Neural progenitor cell (in vitro differentiated cells): Measurements from ENCODE around the gene SV2B. TPM values are rescaled to one million over a fixed set of nuclear protein-coding genes. Genes with fewer than 3 reads are reported as not detected.

Source experiments
- DNase-seq: peaks from one replicate; pipeline ENCODE4 v3.0.0-alpha.2; 2016; ENCODE audit warnings: low spot score
- H2AFZ ChIP-seq: fragments of 200-600 bp; sonication (generic); replicated peaks from 2 replicates; pipeline ENCODE4 v1.6.1; 2016; ENCODE audit warnings: antibody characterized with exemption
- H3F3A ChIP-seq: fragments of 200-600 bp; sonication (generic); 2 replicates; pipeline ENCODE4 v1.6.1; 2016; ENCODE audit warnings: antibody characterized with exemption, low read depth
- H3K27ac ChIP-seq: fragments of 200-600 bp; sonication (generic); 2 replicates; pipeline ENCODE4 v1.5.1; 2016; ENCODE audit warnings: mild to moderate bottlenecking
- H3K27me3 ChIP-seq: fragments of 200-600 bp; sonication (generic); 2 replicates; pipeline ENCODE4 v1.6.1; 2016; ENCODE audit warnings: mild to moderate bottlenecking, moderate library complexity
- H3K36me3 ChIP-seq: fragments of 200-600 bp; sonication (generic); 2 replicates; pipeline ENCODE4 v1.5.1; 2016
- H3K4me1 ChIP-seq: fragments of 200-600 bp; sonication (generic); 2 replicates; pipeline ENCODE4 v1.6.1; 2016; ENCODE audit warnings: mixed run types
- H3K4me2 ChIP-seq: fragments of 200-600 bp; sonication (generic); 2 replicates; pipeline ENCODE4 v1.6.1; 2016
- H3K4me3 ChIP-seq: fragments of 200-600 bp; sonication (generic); 2 replicates; pipeline ENCODE4 v1.5.1; 2016
- H3K79me2 ChIP-seq: fragments of 200-600 bp; sonication (generic); 2 replicates; pipeline ENCODE4 v1.6.1; 2016; ENCODE audit warnings: low read depth
- H3K9ac ChIP-seq: fragments of 200-600 bp; sonication (generic); 2 replicates; pipeline ENCODE4 v1.6.1; 2016
- H3K9me3 ChIP-seq: fragments of 200-600 bp; sonication (generic); 2 replicates; pipeline ENCODE4 v1.5.1; 2016; ENCODE audit warnings: low read depth
- H4K20me1 ChIP-seq: fragments of 200-600 bp; sonication (generic); 2 replicates; pipeline ENCODE4 v1.6.1; 2016; ENCODE audit warnings: low read depth
- H3K27ac Mint-ChIP-seq: 3 replicates; pipeline ENCODE4 v1.8.0; 2021; ENCODE audit warnings: mixed read lengths
- H3K27me3 Mint-ChIP-seq: 2 replicates; pipeline ENCODE4 v1.8.0; 2022; ENCODE audit warnings: low read depth, mild to moderate bottlenecking, inconsistent platforms, moderate library complexity, mixed read lengths; ENCODE audit not compliant: insufficient read depth
- H3K36me3 Mint-ChIP-seq: 3 replicates; pipeline ENCODE4 v1.8.0; 2021; ENCODE audit warnings: mixed read lengths
- H3K4me1 Mint-ChIP-seq: 3 replicates; pipeline ENCODE4 v1.8.0; 2021; ENCODE audit warnings: mixed read lengths
- H3K4me3 Mint-ChIP-seq: 3 replicates; pipeline ENCODE4 v1.8.0; 2021; ENCODE audit warnings: mild to moderate bottlenecking, moderate library complexity, mixed read lengths
- H3K9me3 Mint-ChIP-seq: 3 replicates; pipeline ENCODE4 v1.8.0; 2020; ENCODE audit warnings: mixed read lengths
- EZH2 ChIP-seq: fragments of 200-600 bp; sonication (generic); IDR thresholded peaks from 2 replicates; pipeline ENCODE4 v1.6.1; 2017; ENCODE audit warnings: antibody characterized with exemption, mild to moderate bottlenecking, moderate library complexity
- EZH2phosphoT487 ChIP-seq: fragments of 200-600 bp; sonication (generic); IDR thresholded peaks from 2 replicates; pipeline ENCODE4 v1.6.1; 2017; ENCODE audit warnings: antibody characterized with exemption
- total RNA-seq: library from RNA; depleted of rRNA; stranded (reverse); fragments of >200 nt; gene quantifications from 2 replicates; pipeline ENCODE4 v1.2.3, GENCODE V29; 2015; ENCODE audit warnings: low replicate concordance
- TF ChIP-seq, protein P1 (sequence below): fragments of 200-600 bp; sonication (generic); IDR thresholded peaks from 2 replicates; pipeline ENCODE4 v1.5.1; 2017; ENCODE audit warnings: antibody characterized with exemption, mild to moderate bottlenecking

SV2B gene
- total RNA-seq, 1 donor from 2014 or later: 0.02 TPM

DNA sequence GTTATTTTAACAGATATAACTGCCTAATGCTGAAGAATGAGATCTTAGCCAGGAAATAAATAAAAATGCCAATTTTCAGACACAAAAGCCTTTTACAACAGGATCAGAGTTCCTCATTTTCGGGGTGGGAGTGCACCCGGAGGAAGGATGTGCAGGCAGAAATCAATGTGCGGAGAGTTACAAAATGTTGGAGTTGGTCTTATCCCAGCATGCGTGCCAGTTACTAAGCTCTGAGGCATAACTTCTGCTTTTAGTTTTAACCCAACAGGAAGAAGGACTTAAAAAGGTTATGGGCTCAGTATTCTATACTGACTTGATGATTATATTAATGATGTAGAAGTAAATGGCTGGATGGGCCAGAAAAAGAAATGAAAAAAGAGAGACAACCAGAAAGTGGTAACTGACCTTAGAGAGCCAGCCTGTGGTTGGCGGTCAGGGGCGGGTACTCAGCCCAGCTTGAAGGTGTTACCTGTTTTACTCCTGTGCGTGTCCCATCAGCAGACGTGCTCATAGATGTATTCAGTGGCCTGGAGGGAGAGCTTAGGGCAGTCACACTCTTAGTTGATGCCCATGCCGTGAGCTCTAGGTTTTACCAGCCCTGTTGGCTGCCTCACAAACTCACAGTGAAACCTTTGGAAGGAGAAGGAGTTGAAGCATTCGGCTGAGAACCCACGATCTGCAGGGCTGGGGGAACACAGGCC is 164.7 kb downstream of the SV2B start:
- H4K20me1 ChIP-seq: no peaks in the 10 kb centered on the region
- no peak overlapping the region for H3K4me3 Mint-ChIP-seq
- H3K4me3 ChIP-seq: no peak overlapping the region
- H3K36me3 Mint-ChIP-seq: no peaks in the 10 kb centered on the region
- no peaks in the 10 kb centered on the region for H3K4me1 ChIP-seq
- H3K4me1 Mint-ChIP-seq: no peaks in the 10 kb centered on the region
- no peaks in the 10 kb centered on the region for H3K36me3 ChIP-seq
- H3K27ac Mint-ChIP-seq: no peak overlapping the region
- no peak overlapping the region for H3K4me2 ChIP-seq
- DNase-seq: no peak
- H3K9me3 Mint-ChIP-seq: peaks cover 3% of the 10 kb centered on the region
- H3K27ac ChIP-seq: no peak overlapping the region
- no peak overlapping the region for H3K9ac ChIP-seq
- peaks cover 8% of the 10 kb centered on the region for H3K27me3 Mint-ChIP-seq
- no peaks in the 10 kb centered on the region for H3F3A ChIP-seq
- TF ChIP-seq EZH2: no peak
- TF ChIP-seq, protein P1, sequence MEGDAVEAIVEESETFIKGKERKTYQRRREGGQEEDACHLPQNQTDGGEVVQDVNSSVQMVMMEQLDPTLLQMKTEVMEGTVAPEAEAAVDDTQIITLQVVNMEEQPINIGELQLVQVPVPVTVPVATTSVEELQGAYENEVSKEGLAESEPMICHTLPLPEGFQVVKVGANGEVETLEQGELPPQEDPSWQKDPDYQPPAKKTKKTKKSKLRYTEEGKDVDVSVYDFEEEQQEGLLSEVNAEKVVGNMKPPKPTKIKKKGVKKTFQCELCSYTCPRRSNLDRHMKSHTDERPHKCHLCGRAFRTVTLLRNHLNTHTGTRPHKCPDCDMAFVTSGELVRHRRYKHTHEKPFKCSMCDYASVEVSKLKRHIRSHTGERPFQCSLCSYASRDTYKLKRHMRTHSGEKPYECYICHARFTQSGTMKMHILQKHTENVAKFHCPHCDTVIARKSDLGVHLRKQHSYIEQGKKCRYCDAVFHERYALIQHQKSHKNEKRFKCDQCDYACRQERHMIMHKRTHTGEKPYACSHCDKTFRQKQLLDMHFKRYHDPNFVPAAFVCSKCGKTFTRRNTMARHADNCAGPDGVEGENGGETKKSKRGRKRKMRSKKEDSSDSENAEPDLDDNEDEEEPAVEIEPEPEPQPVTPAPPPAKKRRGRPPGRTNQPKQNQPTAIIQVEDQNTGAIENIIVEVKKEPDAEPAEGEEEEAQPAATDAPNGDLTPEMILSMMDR: no peak
- TF ChIP-seq EZH2phosphoT487: no peak
- no peaks in the 10 kb centered on the region for H3K79me2 ChIP-seq
- H3K27me3 ChIP-seq: peaks cover 2% of the 10 kb centered on the region
- no peak overlapping the region for H2AFZ ChIP-seq
- no peaks in the 10 kb centered on the region for H3K9me3 ChIP-seq

DNA sequence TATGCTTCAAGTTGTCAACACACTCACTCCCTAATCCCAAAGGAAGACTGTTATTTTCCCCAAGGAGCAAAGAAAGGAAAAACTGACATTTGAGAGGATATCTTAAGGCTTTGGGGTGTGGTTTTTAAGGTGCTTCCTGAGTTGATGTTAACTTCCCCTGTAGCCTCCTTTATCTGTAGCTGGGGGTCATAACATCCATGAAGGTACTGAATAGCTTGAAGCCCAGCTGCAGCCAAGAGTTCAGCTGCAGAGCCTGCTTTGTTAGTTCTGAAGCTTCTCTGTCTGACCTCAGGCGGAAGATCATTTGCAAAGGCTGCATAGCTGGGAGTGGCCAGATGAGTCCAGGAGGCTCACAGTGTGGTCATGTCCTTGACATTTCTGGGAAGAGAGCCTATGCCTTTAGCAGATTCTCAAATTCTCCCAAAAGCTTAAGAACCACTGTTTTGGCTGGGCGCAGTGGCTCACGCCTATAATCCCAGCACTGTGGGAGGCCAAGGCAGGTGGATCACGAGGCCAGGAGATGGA is 165.4 kb downstream of the SV2B start:
- Histone ChIP-seq H3K36me3 (no peaks in the 10 kb centered on the region), H2AFZ (no peak overlapping the region), H3K27me3 (peaks cover 8% of the 10 kb centered on the region), H4K20me1 (no peaks in the 10 kb centered on the region), H3K9ac (no peak overlapping the region), H3K4me3 (no peak overlapping the region), H3K4me2 (no peak overlapping the region), H3K9me3 (no peaks in the 10 kb centered on the region), H3F3A (no peaks in the 10 kb centered on the region), H3K27ac (no peak overlapping the region), H3K79me2 (no peaks in the 10 kb centered on the region), H3K4me1 (no peaks in the 10 kb centered on the region)
- H3K27ac Mint-ChIP-seq: no peak overlapping the region
- H3K36me3 Mint-ChIP-seq: no peaks in the 10 kb centered on the region
- H3K27me3 Mint-ChIP-seq: peaks cover 8% of the 10 kb centered on the region
- TF ChIP-seq, protein P1: no peak
- no peak for TF ChIP-seq EZH2phosphoT487
- H3K4me3 Mint-ChIP-seq: no peak overlapping the region
- H3K9me3 Mint-ChIP-seq: peaks cover 1% of the 10 kb centered on the region
- no peak for DNase-seq
- no peaks in the 10 kb centered on the region for H3K4me1 Mint-ChIP-seq

DNA sequence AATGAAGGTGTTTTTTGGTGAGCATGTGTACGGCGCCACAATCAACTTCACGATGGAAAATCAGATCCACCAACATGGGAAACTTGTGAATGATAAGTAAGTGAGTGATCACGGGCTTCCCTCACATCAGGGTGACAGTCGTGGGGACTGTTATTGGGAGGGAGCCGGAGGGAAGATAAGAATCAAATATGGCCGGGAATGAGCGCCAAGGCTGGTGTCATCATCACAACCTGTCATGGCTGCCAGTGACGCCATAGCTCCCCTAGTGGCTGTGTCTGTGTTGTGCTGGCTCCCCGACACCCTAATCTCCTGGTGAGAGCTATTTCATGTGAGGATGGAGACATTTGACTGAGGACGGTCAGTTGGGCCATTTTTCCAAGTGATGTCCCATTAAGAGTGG is 168.5 kb downstream of the SV2B start:
- Histone ChIP-seq H3K9ac (no peak overlapping the region), H3K4me2 (no peak overlapping the region), H3K4me1 (no peaks in the 10 kb centered on the region), H3F3A (no peaks in the 10 kb centered on the region), H2AFZ (no peak overlapping the region), H3K9me3 (no peaks in the 10 kb centered on the region), H3K36me3 (no peaks in the 10 kb centered on the region), H3K4me3 (no peak overlapping the region), H3K27ac (no peak overlapping the region), H3K79me2 (no peaks in the 10 kb centered on the region), H3K27me3 (peaks cover 35% of the 10 kb centered on the region), H4K20me1 (no peaks in the 10 kb centered on the region)
- no peak overlapping the region for H3K4me3 Mint-ChIP-seq
- H3K4me1 Mint-ChIP-seq: no peaks in the 10 kb centered on the region
- no peaks in the 10 kb centered on the region for H3K9me3 Mint-ChIP-seq
- no peaks in the 10 kb centered on the region for H3K36me3 Mint-ChIP-seq
- DNase-seq: peak; percentile 30
- H3K27me3 Mint-ChIP-seq: peaks cover 8% of the 10 kb centered on the region
- TF ChIP-seq, protein P1: peak; percentile 49
- no peak for TF ChIP-seq EZH2phosphoT487
- no peak overlapping the region for H3K27ac Mint-ChIP-seq
